Stimulated activated CD8-positive, alpha-beta memory T cell treated with anti-CD3 and anti-CD28 coated beads, Interleukin-12 subunit alpha, Interleukin-12 subunit beta, amount 100 ng/mL, for 4 hours (primary cell): ENCODE results near the gene PNKD.
A peak's percentile ranks its signal among the peaks of the same experiment; 100 is the strongest.

ENCODE experiments used
- DNase-seq: peaks from one replicate; pipeline ENCODE4 v3.0.0-alpha.2; 2020; ENCODE audit warnings: low read depth

The PNKD gene

DNA sequence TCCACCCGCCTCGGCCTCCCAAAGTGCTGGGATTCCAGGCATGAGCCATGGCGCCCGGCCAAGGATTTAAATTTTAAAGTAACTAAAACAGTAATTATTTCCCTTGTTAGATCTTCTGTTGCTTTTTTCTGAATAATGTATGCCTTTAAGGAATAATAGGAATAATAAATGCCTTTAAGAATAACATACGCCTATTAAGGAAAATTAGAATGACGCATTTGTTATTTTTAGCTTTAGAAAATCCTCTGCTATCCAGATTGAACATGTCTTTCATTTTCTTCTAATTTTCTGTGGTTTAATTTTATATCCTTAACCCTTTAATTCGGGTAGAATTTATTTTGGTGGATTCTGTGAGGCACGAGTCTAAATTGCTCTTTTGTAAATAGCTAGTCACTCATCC lies 45.1 kb downstream of the PNKD start:
- no peak for DNase-seq

DNA sequence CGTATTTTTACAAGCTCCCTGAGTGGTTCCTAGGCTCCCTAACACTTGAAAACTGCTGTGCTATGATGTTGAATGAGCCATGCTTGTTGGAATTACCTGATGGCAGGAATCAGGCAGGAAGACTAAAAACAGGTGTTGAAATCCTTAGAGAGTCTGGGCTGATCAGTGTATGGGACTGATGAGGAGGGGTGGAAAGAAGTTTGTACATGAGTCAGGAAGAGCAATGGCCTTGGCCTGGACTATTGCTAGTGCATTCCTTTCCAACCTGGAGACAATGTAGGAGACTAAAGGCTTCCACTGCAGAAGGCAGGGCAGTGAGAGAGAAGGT lies 46.9 kb downstream of the PNKD start:
- DNase-seq: no peak

DNA sequence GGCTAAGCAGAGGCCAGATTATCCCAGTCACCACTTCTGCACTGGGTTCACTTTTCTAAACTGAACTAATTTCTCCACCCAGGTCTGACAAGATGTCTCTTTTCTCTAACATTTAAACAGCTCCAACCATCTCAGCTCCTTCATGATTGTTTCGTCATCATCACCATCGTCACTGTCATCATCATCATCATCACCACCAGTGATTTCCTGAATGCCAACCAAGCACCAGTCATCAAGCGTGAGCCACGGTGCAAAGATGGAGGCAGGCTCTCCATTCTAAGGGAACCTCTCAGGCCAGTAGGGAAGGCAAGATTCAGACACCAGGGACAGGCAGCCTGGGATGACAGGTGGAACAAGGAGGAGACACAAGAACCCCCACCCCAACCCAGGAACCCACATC lies 47.5 kb downstream of the PNKD start:
- DNase-seq: no peak

DNA sequence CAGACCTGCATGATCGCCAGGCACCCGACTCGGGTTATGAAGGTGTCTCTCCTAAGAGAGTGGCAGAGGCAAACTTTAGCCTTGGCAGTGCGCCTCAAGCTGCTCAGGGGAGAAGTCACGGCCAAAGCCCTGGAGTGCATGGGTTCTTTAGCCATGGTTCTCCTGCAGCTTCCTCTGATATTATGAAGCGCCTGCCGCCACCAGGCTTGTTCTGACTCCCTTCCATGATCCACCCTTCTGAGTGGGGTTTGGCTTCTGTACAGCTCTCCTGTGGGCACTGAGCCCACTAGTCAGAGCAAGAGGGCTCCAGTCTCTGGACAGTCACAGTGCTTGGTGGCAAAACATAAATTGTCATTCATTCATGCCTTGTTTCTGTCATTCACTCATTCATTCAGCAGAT lies 47.9 kb downstream of the PNKD start:
- DNase-seq: no peak

GRCh38 chr2:218319813-218320365 lies 49.6 kb downstream of the PNKD start:
- DNase-seq: no peak

DNA sequence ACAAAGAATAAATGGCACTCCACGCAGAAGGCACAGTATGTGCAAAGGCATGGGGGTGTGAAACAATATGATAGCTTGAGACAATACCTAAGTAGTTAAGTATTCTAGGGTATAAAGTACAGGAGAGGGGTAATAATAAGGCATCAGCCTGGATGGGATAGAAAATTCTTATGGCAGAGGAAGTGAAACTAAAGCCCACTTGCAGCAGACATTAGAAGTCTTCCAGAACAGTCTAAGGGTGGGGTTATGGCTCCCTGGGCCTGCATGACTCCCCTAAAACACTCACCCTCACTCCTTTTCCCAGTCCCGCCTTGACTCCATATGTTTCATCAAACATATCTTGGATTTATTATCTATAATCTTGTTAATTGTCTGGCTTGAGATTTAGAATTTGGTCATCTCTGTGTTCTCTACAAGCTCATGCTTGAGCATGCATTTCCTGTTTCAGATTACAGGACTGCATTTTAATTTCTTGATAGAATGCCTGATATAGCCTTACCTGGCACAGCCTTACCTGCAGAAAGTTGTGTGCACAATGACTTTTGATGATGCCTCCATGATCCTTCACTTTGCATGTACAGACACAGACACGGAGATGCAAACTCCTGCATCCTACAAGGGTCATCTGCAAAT lies 50.5 kb downstream of the PNKD start:
- DNase-seq: no peak

DNA sequence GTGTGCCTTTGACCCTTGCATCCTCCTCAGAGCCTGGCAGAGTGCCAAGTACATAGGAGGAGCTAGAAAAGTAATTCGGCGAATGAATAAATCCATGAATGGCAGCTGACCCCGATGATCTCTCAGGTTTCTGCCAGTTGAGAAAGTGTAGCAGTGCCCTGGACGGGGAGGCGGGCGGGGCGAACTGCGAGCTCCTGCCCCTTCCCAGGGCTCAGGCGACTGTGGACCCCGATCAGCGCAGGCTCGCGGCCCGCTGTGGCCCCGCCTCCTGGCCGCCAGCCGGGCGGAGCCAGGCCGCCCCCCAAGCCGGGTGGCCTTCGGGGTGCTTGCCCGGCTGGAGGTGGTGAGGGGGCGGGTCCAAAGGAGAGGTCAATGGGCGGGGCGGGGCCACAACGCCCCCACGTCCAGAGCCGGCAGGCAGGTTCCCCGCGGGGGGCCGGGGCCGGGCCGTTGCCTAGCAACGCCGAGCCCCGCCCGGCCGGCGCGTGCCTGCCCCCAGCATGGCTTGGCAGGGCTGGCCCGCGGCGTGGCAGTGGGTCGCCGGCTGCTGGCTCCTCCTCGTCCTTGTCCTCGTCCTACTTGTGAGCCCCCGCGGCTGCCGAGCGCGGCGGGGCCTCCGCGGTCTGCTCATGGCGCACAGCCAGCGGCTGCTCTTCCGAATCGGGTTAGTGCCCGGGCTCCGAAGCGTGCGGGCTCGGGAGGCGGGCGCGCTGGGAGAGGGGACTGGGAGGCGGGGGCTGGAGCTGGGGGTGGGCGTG lies 52.6 kb downstream of the PNKD start:
- DNase-seq: peak; percentile 38

- no peak for DNase-seq
Measured at GRCh38 chr2:218323526-218324472, 53.5 kb downstream of the PNKD start.

- no peak for DNase-seq
Measured at GRCh38 chr2:218325566-218326160, 55.3 kb downstream of the PNKD start.

GRCh38 chr2:218326315-218326714 lies 56.0 kb downstream of the PNKD start:
- DNase-seq: no peak

- DNase-seq: no peak
Measured at GRCh38 chr2:218327451-218328210, 57.3 kb downstream of the PNKD start.

- DNase-seq: no peak
Measured at GRCh38 chr2:218328294-218328693, 58.0 kb downstream of the PNKD start.

GRCh38 chr2:218329027-218329825 lies 58.9 kb downstream of the PNKD start:
- no peak for DNase-seq

GRCh38 chr2:218329826-218330593 lies 59.7 kb downstream of the PNKD start:
- no peak for DNase-seq

- no peak for DNase-seq
Measured at GRCh38 chr2:218331745-218332144, 61.4 kb downstream of the PNKD start.

DNA sequence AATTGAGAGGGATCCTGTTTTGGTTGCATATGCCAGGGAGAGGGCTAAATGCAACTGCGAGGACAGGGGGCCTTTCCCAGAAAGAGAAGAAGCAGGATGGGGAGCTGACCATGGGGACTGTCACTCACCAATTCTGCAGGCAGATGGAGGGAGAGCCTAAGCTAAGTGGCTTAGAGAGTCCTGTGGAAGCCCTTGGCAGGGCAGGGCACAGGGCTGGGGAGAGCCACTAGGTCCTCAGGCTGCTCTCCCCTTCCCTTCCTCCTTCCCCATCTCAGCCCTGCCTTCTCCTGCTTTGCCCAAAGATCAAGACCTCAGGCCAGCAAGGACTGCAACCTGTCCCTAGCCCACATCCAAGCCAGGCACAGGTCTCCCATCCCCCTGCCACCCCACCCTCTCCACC lies 62.0 kb downstream of the PNKD start:
- DNase-seq: no peak

DNA sequence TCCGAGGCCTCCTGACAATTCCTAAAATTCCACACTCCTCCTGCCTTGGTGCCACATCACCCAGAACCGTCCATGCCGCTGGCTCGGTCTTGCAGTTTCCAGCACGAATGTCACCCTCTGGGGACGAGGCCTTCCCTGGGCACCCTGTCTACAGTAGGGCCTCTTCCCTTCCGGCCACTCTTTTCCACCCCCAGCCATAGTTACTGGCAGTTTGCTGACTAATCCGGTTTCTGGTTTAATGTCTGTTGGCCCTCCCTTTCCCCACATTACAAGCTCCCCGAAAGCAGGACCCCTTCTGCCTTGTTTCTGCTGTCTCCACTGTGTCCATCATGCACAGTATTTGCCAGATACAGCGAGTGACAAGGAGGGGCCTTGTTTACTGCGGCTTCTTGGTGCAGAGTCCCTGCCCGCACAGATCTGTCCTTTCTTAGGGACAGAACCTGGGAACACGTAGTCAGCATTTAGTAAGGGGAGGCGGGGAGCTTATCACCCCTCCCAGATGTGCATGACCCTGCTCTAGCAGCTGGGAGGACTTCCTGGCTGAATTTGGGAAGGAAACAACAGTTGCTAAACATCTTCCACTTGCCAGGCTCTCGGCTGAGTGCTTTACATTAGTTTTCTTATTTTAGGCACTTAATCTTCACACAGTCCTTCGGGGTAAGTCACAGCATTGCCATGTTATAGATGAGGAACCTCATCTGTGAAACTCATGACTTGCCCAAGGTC lies 62.8 kb downstream of the PNKD start:
- DNase-seq: no peak

DNA sequence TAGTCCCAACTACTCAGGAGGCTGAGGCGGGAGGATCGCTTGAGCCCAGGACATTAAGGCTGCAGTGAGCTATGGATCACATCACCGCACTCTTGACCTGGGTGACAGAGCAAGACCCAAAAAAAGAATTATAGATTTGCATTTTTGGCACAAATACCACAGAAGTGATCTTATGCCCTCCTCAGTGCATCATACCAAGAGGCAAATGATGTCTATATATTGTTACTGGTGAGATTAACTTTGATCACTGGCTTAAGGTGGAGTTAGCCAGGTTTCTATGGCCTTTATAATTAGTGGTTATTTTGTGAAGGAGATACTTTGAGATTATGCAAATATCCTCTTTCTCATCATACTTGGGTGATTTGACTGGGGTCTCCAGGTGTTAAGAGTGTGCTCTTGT lies 64.2 kb downstream of the PNKD start:
- DNase-seq: no peak

GRCh38 chr2:218340656-218341055 lies 70.3 kb downstream of the PNKD start:
- no peak for DNase-seq
